ENCODE data around the gene C2CD2.

The C2CD2 gene

GRCh38 chr21:41929248-41929647, 24.6 kb downstream of the C2CD2 start:
- TF ChIP-seq EZH2phosphoT487 (IDR thresholded peaks at IDR 0.05; ENCODE audit: borderline replicate concordance) (no peak), CTCF (conservative IDR thresholded peaks at IDR 0.05; ENCODE audit: low read length) (no peak)
- Histone ChIP-seq H2AFZ (ENCODE audit: low read length) (peak overlapping the region; percentile 49), H3K9me3 (ENCODE audit: insufficient read depth, low read depth, low read length) (no peaks in the 10 kb centered on the region), H3K27me3 (ENCODE audit: insufficient read depth, low read length, poor library complexity, severe bottlenecking) (no peaks in the 10 kb centered on the region), H3K9me2 (replicated peaks; ENCODE audit: low read depth, low read length) (no peaks in the 10 kb centered on the region), H3K36me3 (ENCODE audit: insufficient read depth, low read length) (no peaks in the 10 kb centered on the region), H3K4me3 (ENCODE audit: low read length, poor library complexity, severe bottlenecking) (no peak overlapping the region), H3K9ac (ENCODE audit: low read depth, low read length, poor library complexity, severe bottlenecking) (peak overlapping the region; percentile 14), H3K4me1 (ENCODE audit: insufficient read depth, low read length, poor library complexity, severe bottlenecking) (peaks cover 66% of the 10 kb centered on the region), H3F3A (ENCODE audit: low read depth) (no peaks in the 10 kb centered on the region), H3K79me2 (ENCODE audit: insufficient read depth, low read length) (peaks cover 21% of the 10 kb centered on the region), H4K20me1 (ENCODE audit: insufficient read depth, low read length, poor library complexity, severe bottlenecking) (no peaks in the 10 kb centered on the region), H3K4me2 (ENCODE audit: low read depth, low read length, poor library complexity, severe bottlenecking) (peak overlapping the region; percentile 17)

- no peaks in the 10 kb centered on the region for H3K27me3 ChIP-seq (ENCODE audit: insufficient read depth, low read length, poor library complexity, severe bottlenecking)
- H3K9me3 ChIP-seq (ENCODE audit: insufficient read depth, low read depth, low read length): no peaks in the 10 kb centered on the region
- no peak for TF ChIP-seq EZH2phosphoT487 (IDR thresholded peaks at IDR 0.05; ENCODE audit: borderline replicate concordance)
- no peak for TF ChIP-seq CTCF (conservative IDR thresholded peaks at IDR 0.05; ENCODE audit: low read length)
- H2AFZ ChIP-seq (ENCODE audit: low read length): no peak overlapping the region
- peaks cover 26% of the 10 kb centered on the region for H3K79me2 ChIP-seq (ENCODE audit: insufficient read depth, low read length)
- H3K36me3 ChIP-seq (ENCODE audit: insufficient read depth, low read length): no peaks in the 10 kb centered on the region
- peak overlapping the region; percentile 17 for H3K4me2 ChIP-seq (ENCODE audit: low read depth, low read length, poor library complexity, severe bottlenecking)
- H3K9me2 ChIP-seq (replicated peaks; ENCODE audit: low read depth, low read length): no peaks in the 10 kb centered on the region
- peaks cover 70% of the 10 kb centered on the region for H3K4me1 ChIP-seq (ENCODE audit: insufficient read depth, low read length, poor library complexity, severe bottlenecking)
- 0 out of 2 replicates have a peak, but pooled peaks cover 4% of the 10 kb centered on the region for H3F3A ChIP-seq (ENCODE audit: low read depth)
- H4K20me1 ChIP-seq (ENCODE audit: insufficient read depth, low read length, poor library complexity, severe bottlenecking): no peaks in the 10 kb centered on the region
- H3K9ac ChIP-seq (ENCODE audit: low read depth, low read length, poor library complexity, severe bottlenecking): peak overlapping the region; percentile 14
- H3K4me3 ChIP-seq (ENCODE audit: low read length, poor library complexity, severe bottlenecking): no peak overlapping the region
These were observed 25.1 kb downstream of the C2CD2 start for GRCh38 chr21:41928621-41929220.

GRCh38 chr21:41927727-41928409, 25.9 kb downstream of the C2CD2 start:
- Histone ChIP-seq H2AFZ (ENCODE audit: low read length) (0 out of 2 replicates have a peak overlapping the region, but pooled peaks have one; percentile 13), H3F3A (ENCODE audit: low read depth) (0 out of 2 replicates have a peak, but pooled peaks cover 5% of the 10 kb centered on the region), H3K79me2 (ENCODE audit: insufficient read depth, low read length) (peaks cover 29% of the 10 kb centered on the region), H3K36me3 (ENCODE audit: insufficient read depth, low read length) (no peaks in the 10 kb centered on the region), H3K9me3 (ENCODE audit: insufficient read depth, low read depth, low read length) (no peaks in the 10 kb centered on the region), H3K4me3 (ENCODE audit: low read length, poor library complexity, severe bottlenecking) (no peak overlapping the region), H4K20me1 (ENCODE audit: insufficient read depth, low read length, poor library complexity, severe bottlenecking) (no peaks in the 10 kb centered on the region), H3K4me2 (ENCODE audit: low read depth, low read length, poor library complexity, severe bottlenecking) (no peak overlapping the region), H3K4me1 (ENCODE audit: insufficient read depth, low read length, poor library complexity, severe bottlenecking) (peaks cover 69% of the 10 kb centered on the region), H3K9ac (ENCODE audit: low read depth, low read length, poor library complexity, severe bottlenecking) (peak overlapping the region; percentile 92), H3K9me2 (replicated peaks; ENCODE audit: low read depth, low read length) (no peaks in the 10 kb centered on the region), H3K27me3 (ENCODE audit: insufficient read depth, low read length, poor library complexity, severe bottlenecking) (no peaks in the 10 kb centered on the region)
- no peak for TF ChIP-seq EZH2phosphoT487 (IDR thresholded peaks at IDR 0.05; ENCODE audit: borderline replicate concordance)
- no peak for TF ChIP-seq CTCF (conservative IDR thresholded peaks at IDR 0.05; ENCODE audit: low read length)
